Aorta (tissue), 5 donors: ENCODE results near the gene SYT6. TPM values are rescaled to one million over a fixed set of nuclear protein-coding genes. Genes with fewer than 3 reads are reported as not detected.

Experiments
- ATAC-seq: fragments of 200-7000 bp; cut with Tn5 transposase; one replicate; pipeline ENCODE4 v1.9.1; 2022; ENCODE audit warnings: moderate library complexity; ENCODE audit not compliant: low FRiP score
- DNase-seq, 2 donors: peaks; one replicate each; pipeline ENCODE4 v3.0.0-alpha.2; 2020
- H3K27ac ChIP-seq, 2 donors: one replicate each; pipeline ENCODE4 v1.5.1; 2013; ENCODE audit warnings: low read length in 2 of 2, mild to moderate bottlenecking in 2 of 2, moderate library complexity in 2 of 2, control low read depth in 1 of 2, inconsistent platforms in 1 of 2, low read depth in 1 of 2
- H3K27me3 ChIP-seq, 2 donors: one replicate each; pipeline ENCODE4 v1.6.1; 2013; ENCODE audit warnings: control low read depth in 1 of 2, low read length in 1 of 2, mild to moderate bottlenecking in 1 of 2, moderate library complexity in 1 of 2; ENCODE audit not compliant: insufficient read depth in 2 of 2, control insufficient read depth in 1 of 2
- H3K36me3 ChIP-seq, 2 donors: one replicate each; pipeline ENCODE4 v1.6.1; 2013; ENCODE audit warnings: control low read depth in 1 of 2, low read length in 1 of 2, mild to moderate bottlenecking in 1 of 2; ENCODE audit not compliant: insufficient read depth in 2 of 2, control insufficient read depth in 1 of 2
- H3K4me1 ChIP-seq, 2 donors: one replicate each; pipeline ENCODE4 v1.6.1; 2013; ENCODE audit warnings: low read length in 2 of 2, control low read depth in 1 of 2, mild to moderate bottlenecking in 1 of 2, moderate library complexity in 1 of 2; ENCODE audit not compliant: insufficient read depth in 2 of 2, control insufficient read depth in 1 of 2
- H3K4me3 ChIP-seq, 2 donors: one replicate each; pipeline ENCODE4 v1.5.1; 2013; ENCODE audit warnings: low read length in 2 of 2, control low read depth in 1 of 2, mild to moderate bottlenecking in 1 of 2
- H3K9me3 ChIP-seq: one replicate; pipeline ENCODE4 v1.6.1; 2013; ENCODE audit warnings: mild to moderate bottlenecking, low read length; ENCODE audit not compliant: control insufficient read depth
- WGBS, 2 donors: extraction: QIAGEN DNeasy Blood & Tissue Kit; methylation state at CpG; one replicate each; pipeline ENCODE4 v1.1.7; 2013; 5-methylcytosine and 5-hydroxymethylcytosine counted together
- intact Hi-C, 2 donors: fragments of 100-400 bp; cut with DNase I; formaldehyde crosslinking; loops; one replicate each; pipeline versions ENCODE4 v1.14.2 to v1.15.0; 2022
- polyA plus RNA-seq, 2 donors: library from polyadenylated mRNA; stranded (reverse); fragments of 200-250 nt; gene quantifications; one replicate each; pipeline ENCODE4 v1.2.3, GENCODE V29; 2013
- total RNA-seq, 2 donors: library from RNA; stranded (reverse); fragmentation: NEBNext Ultra II Directional; extraction: Animal tissue kit (Norgen Biotek cat#: 25700); gene quantifications; one replicate each; pipeline ENCODE4 v1.2.1, GENCODE V29; 2021
- donor health status: healthy with polysubstance abuse.
- donor health status: Bipolar disorder and iron deficiency.
- donor health status: DM: no; HTN: no; CAD: no.
- donor health status: DM: no; HTN: no; CAD: no.
- donor health status: DM: yes; HTN: yes; CAD: no.

Gene SYT6
- total and polyA plus RNA-seq, 4 donors, result 0.12 TPM; not detected in 3

DNA sequence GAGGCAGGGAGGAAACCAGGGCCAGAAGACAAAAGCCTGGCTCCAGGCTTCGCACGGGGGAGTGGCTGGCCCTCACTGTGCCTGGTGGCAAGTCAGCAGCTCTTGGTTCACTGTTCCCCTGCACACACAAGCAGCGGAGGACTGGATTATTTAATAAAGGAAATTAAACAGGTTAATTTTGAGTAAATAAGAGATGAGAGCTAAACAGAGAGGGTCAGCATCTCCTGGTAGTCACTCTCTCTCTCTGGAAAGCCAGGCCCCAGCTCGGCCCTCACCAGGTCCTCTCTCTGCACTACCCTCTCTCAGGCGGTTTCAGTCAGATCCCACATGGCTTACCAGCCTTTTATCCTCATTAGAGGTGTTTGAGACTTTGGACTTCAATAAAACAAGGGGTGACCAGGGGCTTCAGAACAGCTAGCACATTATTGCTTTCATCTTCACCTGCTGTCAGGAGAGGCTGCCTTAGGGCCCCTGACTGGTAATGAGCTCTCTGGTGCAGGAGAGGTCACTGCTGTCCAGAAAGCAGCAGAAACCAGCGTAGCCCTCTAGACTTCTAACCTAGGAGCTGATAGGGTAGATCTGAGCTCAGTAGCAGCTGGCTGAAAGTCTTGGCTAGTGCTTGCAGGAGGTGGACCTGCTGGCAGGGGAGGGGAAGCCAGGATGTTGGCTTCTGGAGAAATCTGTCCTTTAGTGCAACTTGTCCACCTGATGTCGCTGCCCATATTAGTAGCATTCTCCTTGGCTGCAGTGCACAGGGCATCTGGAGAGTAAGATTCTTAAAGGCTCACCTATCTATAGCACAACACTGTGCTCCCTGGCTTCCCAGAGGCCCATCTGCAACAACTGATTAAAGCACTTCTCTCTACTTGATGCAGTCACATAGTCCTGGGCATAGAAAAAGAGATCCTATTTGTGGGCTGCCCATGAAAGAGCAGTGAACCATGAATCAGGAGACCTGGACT is 45.9 kb downstream of the SYT6 start:
- Histone ChIP-seq H3K27ac (no peak overlapping the region), H3K4me1 (no peaks in the 10 kb centered on the region), H3K36me3 (no peaks in the 10 kb centered on the region), H3K27me3 (no peaks in the 10 kb centered on the region), H3K9me3 (no peaks in the 10 kb centered on the region), H3K4me3 (no peak overlapping the region)
- intact Hi-C loops, result no loop called here
- WGBS, 2 donors, result 82 to 86% methylated on average over 7 of the region's 7 CpGs
- ATAC-seq (no peak), DNase-seq (no peak)

DNA sequence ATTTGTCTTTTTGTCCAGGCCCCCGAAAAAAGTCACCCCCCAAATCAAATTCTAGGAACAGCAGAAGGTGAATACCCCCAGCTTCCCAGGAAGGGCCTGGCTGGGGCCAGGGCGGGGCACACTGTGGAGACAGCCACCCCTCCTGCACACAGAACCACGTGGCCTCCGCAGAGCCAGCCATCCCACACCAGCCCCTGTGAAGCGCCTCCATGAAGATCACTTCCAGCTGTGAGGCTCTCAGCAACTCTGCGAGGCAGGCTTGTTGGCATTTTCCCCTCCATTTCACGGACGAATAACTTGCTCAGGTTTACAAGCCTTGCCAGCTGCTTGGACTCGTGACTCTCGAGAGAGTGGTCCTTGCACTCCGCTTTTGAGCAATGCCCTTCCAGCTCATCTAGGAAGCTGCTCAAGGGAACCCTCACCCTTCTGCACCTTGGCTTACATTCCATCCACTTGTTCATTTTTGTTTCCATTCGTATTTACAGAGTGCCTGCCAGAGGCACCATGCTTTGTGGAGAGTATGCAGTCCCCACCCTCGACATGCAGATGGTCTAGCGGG is 48.2 kb downstream of the SYT6 start:
- DNase-seq, result no peak
- H3K4me3 ChIP-seq, result no peak overlapping the region
- H3K27ac ChIP-seq, result no peak overlapping the region
- H3K27me3 ChIP-seq, result no peaks in the 10 kb centered on the region
- H3K36me3 ChIP-seq, result no peaks in the 10 kb centered on the region
- intact Hi-C loops, result no loop called here
- 49 to 57% methylated on average over 14 of the region's 14 CpGs for WGBS, 2 donors
- no peaks in the 10 kb centered on the region for H3K9me3 ChIP-seq
- ATAC-seq, result no peak
- no peaks in the 10 kb centered on the region for H3K4me1 ChIP-seq

DNA sequence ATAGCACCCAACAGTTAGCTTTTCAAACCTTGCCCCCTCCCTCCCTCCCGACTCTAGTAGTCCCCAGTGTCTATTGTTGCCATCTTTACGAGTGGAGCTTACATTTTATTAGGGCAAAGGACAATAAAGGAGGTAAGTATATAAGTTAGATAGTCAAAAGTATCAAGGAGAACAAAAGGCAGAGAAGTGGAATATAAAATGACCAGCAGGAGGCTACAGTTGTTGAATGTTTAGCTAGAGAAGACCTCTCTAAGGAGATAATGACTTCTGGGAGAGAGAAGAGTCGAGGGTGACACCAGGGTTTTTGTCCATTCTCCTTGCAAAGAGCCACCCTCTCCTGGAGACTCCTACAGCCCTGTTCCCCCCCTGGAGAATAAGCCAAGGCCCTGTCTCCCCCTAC is 48.7 kb downstream of the SYT6 start:
- Histone ChIP-seq H3K4me1 (no peaks in the 10 kb centered on the region), H3K36me3 (no peaks in the 10 kb centered on the region), H3K4me3 (no peak overlapping the region), H3K27ac (no peak overlapping the region), H3K9me3 (no peaks in the 10 kb centered on the region), H3K27me3 (no peaks in the 10 kb centered on the region)
- DNase-seq, result no peak
- intact Hi-C loops, result no loop called here
- WGBS, 2 donors, result 78 to 89% methylated on average over 3 of the region's 3 CpGs
- ATAC-seq, result no peak

DNA sequence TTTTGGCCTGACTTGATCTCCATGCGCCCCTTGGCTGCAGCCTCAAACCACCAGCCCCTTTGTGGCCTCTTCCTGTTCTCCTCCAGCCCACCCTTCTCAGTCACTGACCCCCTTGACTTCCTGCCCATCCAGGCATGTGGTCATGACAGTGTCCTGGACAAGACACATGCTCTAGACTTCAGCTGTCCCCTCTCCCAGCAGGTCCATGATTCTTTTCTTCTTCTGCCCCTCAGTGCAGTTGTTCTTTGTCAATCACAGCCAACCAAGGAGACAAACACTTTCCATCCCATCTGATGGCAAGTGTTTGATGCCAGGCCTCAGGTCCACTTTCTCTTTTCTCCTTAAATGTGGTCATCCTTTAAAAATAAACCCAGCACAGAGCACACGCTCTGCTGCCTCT is 49.7 kb downstream of the SYT6 start:
- no peaks in the 10 kb centered on the region for H3K36me3 ChIP-seq
- WGBS, 2 donors, result 61 to 82% methylated on average over 2 of the region's 2 CpGs
- DNase-seq, result no peak
- no peak overlapping the region for H3K27ac ChIP-seq
- intact Hi-C loops, result no loop called here
- H3K27me3 ChIP-seq, result no peaks in the 10 kb centered on the region
- H3K4me1 ChIP-seq, result no peaks in the 10 kb centered on the region
- no peak for ATAC-seq
- no peak overlapping the region for H3K4me3 ChIP-seq
- no peaks in the 10 kb centered on the region for H3K9me3 ChIP-seq

DNA sequence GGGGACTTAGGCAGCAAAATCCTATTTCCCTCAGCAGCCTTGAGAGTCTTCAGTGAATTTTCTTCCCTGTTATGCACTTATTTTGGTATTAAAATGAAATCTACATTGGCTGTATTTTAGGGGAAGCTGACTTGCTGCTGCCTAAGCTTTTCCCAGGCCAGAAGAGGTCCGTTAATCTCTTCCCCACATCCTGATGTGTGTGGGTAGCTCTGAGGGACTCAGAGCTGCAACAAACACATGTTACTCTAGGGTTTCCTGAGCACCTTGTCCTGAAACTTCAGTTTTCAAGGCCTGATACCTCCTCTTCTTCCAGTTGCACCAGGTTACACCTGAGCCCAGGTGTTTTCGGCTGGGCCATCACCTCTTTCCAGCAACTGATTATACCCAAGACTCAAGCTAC is 51.5 kb downstream of the SYT6 start:
- no peak for DNase-seq
- WGBS, 2 donors, result 83 to 85% methylated on average over 2 of the region's 2 CpGs

DNA sequence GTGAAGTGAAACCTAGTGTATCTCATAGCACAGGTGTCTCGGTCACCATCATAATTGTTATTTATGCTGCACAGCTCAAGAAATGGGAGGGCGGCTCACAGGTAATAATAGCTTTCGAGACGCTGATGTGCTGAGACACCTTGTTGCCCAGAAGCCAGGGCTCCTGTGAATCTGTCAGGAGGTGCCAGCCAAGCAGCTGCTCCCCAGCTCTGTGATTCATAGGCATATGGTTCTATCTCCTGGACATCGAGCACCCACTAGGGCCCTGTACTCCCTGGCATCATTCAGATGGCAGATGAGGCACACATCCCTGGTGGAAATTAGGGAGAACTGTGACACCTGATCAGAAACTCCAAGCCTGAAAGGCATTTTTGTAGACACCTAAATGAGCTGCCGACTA is 53.5 kb downstream of the SYT6 start:
- no peak for DNase-seq
- intact Hi-C loops, result no loop called here
- no peak overlapping the region for H3K4me3 ChIP-seq
- H3K36me3 ChIP-seq, result no peaks in the 10 kb centered on the region
- no peaks in the 10 kb centered on the region for H3K4me1 ChIP-seq
- H3K27me3 ChIP-seq, result no peaks in the 10 kb centered on the region
- ATAC-seq, result no peak
- H3K9me3 ChIP-seq, result no peaks in the 10 kb centered on the region
- H3K27ac ChIP-seq, result no peak overlapping the region
- 92 to 94% methylated on average over 6 of the region's 6 CpGs for WGBS, 2 donors

More for the DNA sequence above, 51.5 kb downstream of the SYT6 start:
- H3K4me3 ChIP-seq, result no peak overlapping the region
- intact Hi-C loops, result no loop called here
- no peak overlapping the region for H3K27ac ChIP-seq
- H3K4me1 ChIP-seq, result no peaks in the 10 kb centered on the region
- no peaks in the 10 kb centered on the region for H3K27me3 ChIP-seq
- H3K36me3 ChIP-seq, result no peaks in the 10 kb centered on the region
- no peak for ATAC-seq
- H3K9me3 ChIP-seq, result no peaks in the 10 kb centered on the region

DNA sequence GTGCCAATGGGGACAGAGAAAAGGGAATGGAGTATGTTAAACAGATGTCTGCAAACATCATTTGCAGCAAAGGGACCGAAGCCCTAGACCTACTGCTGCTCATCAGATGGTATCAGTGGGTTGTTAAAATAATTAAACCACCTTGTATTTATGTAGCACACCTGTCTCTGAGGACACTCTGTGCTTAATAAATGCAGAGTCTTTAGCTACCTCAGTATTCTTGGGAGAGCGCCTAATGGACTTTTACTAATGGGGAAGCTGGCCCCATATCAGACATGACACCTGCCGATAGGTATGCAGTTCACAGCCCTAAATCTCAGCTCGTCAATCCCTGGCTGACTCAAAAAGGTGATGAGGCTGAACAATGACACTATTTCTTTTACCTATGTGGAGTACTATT is 54.4 kb downstream of the SYT6 start:
- H3K4me1 ChIP-seq, result no peaks in the 10 kb centered on the region
- H3K4me3 ChIP-seq, result no peak overlapping the region
- H3K9me3 ChIP-seq, result no peaks in the 10 kb centered on the region
- intact Hi-C loops, result no loop called here
- H3K27me3 ChIP-seq, result no peaks in the 10 kb centered on the region
- H3K36me3 ChIP-seq, result no peaks in the 10 kb centered on the region
- DNase-seq (no peak), ATAC-seq (no peak)
- no peak overlapping the region for H3K27ac ChIP-seq
- WGBS, 2 donors, result 90 to 91% methylated on average over 4 of the region's 4 CpGs

DNA sequence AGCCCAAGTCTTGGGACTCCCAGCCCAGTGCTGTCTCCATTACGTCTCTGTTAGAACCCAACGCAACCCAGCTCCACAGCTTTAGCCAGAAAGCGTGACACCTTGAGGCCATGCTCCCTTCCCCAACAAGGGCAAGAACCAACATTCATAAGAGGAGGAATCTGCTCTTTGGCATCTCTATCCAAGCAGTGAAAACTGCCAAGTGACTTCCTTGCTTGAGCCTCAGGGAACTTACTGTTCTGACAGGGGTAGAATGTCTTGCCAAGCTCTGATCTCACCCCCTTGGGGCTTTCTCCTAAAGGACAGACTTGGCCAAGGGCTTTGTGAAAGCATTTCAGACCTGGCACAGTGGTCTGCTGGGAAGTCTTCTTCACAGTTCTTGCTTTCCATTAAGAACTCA is 56.6 kb downstream of the SYT6 start:
- peak; percentile 55 for ATAC-seq
- Histone ChIP-seq H3K27me3 (no peaks in the 10 kb centered on the region), H3K36me3 (no peaks in the 10 kb centered on the region), H3K27ac (no peak overlapping the region), H3K4me3 (no peak overlapping the region), H3K9me3 (no peaks in the 10 kb centered on the region), H3K4me1 (no peaks in the 10 kb centered on the region)
- 83 to 94% methylated on average over 3 of the region's 3 CpGs for WGBS, 2 donors
- no peak for DNase-seq
- intact Hi-C loops, result no loop called here

DNA sequence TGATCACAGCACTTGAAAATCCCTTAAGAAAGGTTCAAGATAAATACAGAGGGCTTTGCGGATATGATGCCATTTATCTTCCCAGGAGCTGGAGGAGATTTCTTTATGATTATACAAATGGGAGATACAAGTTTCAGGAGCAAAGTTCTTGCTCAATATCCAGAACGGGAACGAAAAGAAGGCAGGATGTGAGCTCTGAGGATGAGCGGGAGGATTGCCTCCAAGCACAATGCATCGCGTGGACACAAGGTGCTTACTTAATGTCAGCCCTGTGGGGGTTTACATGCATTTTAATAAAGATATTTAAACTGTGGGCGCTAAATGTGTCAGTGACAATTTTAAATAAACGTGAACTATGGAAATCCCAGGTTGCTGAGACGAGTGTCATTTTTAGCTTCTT is 59.0 kb downstream of the SYT6 start:
- WGBS, 2 donors, result 86 to 87% methylated on average over 9 of the region's 9 CpGs
- ATAC-seq (no peak), DNase-seq (no peak)
- intact Hi-C loops, result no loop called here
- Histone ChIP-seq H3K4me1 (no peaks in the 10 kb centered on the region), H3K9me3 (no peaks in the 10 kb centered on the region), H3K4me3 (no peak overlapping the region), H3K27me3 (no peaks in the 10 kb centered on the region), H3K36me3 (no peaks in the 10 kb centered on the region), H3K27ac (no peak overlapping the region)
